Thyroid gland (tissue), 4 donors: ENCODE results near the gene UBQLN2. TPM values are rescaled to one million over a fixed set of nuclear protein-coding genes. Genes with fewer than 3 reads are reported as not detected.

Experiments used
- DNase-seq, 2 donors: peaks; one replicate each; pipeline ENCODE4 v3.0.0-alpha.2; 2019
- H3K27ac ChIP-seq, 3 donors: fragments of 200-600 bp; sonication (generic); 1 replicate in 2 of 3; 2 replicates in 1 of 3; pipeline ENCODE4 v1.5.1; 2016 to 2019; ENCODE audit warnings: mild to moderate bottlenecking in 1 of 3, moderate library complexity in 1 of 3
- H3K27me3 ChIP-seq: fragments of 200-600 bp; sonication (generic); one replicate; pipeline ENCODE4 v1.5.1; 2019
- H3K36me3 ChIP-seq, 2 donors: fragments of 200-600 bp; sonication (generic); one replicate each; pipeline ENCODE4 v1.5.1; 2016 to 2019
- H3K4me1 ChIP-seq, 2 donors: fragments of 200-600 bp; sonication (generic); one replicate each; pipeline ENCODE4 v1.5.1; 2017 to 2019
- H3K4me3 ChIP-seq, 3 donors: fragments of 200-600 bp; sonication (generic); replicated peaks in 1 of 3; 1 replicate in 2 of 3; 2 replicates in 1 of 3; pipeline ENCODE4 v1.5.1; 2016; ENCODE audit warnings: mild to moderate bottlenecking in 1 of 3
- H3K9me3 ChIP-seq: fragments of 200-600 bp; sonication (generic); one replicate; pipeline ENCODE4 v1.5.1; 2017
- CTCF ChIP-seq, 6 experiments: fragments of 200-600 bp in 3 of 6; fragments of 450-650 bp in 3 of 6; sonication (generic) in 3 of 6; IDR thresholded peaks; one replicate each; pipeline ENCODE4 v1.5.1; 2016 to 2019; ENCODE audit warnings: antibody characterized with exemption in 6 of 6, mild to moderate bottlenecking in 2 of 6, inconsistent platforms in 1 of 6, moderate library complexity in 1 of 6
- POLR2A ChIP-seq, 2 donors: fragments of 450-650 bp; IDR thresholded peaks; one replicate each; pipeline ENCODE4 v1.6.1; 2017; ENCODE audit warnings: antibody characterized with exemption in 2 of 2, mild to moderate bottlenecking in 2 of 2, moderate library complexity in 1 of 2
- WGBS, 2 donors: methylation state at CpG; one replicate each; pipeline ENCODE4 v1.1.5; 2017; 5-methylcytosine and 5-hydroxymethylcytosine counted together
- intact Hi-C: fragments of 100-400 bp; cut with DNase I; formaldehyde crosslinking; loops from one replicate; pipeline ENCODE4 v1.15.1; 2023
- total RNA-seq, 4 donors: library from RNA; depleted of rRNA; stranded (reverse); fragments of >200 nt; gene quantifications; one replicate each; pipeline ENCODE4 v1.2.3, GENCODE V29; 2016

The UBQLN2 gene
- total RNA-seq, 4 donors from 2014 or later, result 31.4 to 45.4 (median 40.0) TPM

GRCh38 chrX:56600141-56600540 is 36.7 kb downstream of the UBQLN2 start:
- 96 to 100% methylated on average over 2 of the region's 2 CpGs for WGBS, 2 donors
- intact Hi-C loops, result no loop called here
- Histone ChIP-seq H3K9me3 (no peaks in the 10 kb centered on the region), H3K27ac (no peak overlapping the region), H3K4me1 (no peaks in the 10 kb centered on the region), H3K4me3 (no peak overlapping the region), H3K36me3 (no peaks in the 10 kb centered on the region), H3K27me3 (no peaks in the 10 kb centered on the region)
- DNase-seq, result no peak
- no peak for TF ChIP-seq CTCF (IDR thresholded peaks at IDR 0.05)
- TF ChIP-seq POLR2A (IDR thresholded peaks at IDR 0.05), result no peak

- H3K36me3 ChIP-seq, result no peaks in the 10 kb centered on the region
- no peaks in the 10 kb centered on the region for H3K9me3 ChIP-seq
- H3K4me3 ChIP-seq, result no peak overlapping the region
- TF ChIP-seq POLR2A (IDR thresholded peaks at IDR 0.05) (no peak), CTCF (IDR thresholded peaks at IDR 0.05) (no peak)
- H3K27ac ChIP-seq, result no peak overlapping the region
- no peak for DNase-seq
- 88 to 96% methylated on average over 3 of the region's 3 CpGs for WGBS, 2 donors
- H3K27me3 ChIP-seq, result no peaks in the 10 kb centered on the region
- no peaks in the 10 kb centered on the region for H3K4me1 ChIP-seq
- intact Hi-C loops, result no loop called here
Observed at GRCh38 chrX:56600987-56601386, 37.6 kb downstream of the UBQLN2 start.

- H3K4me1 ChIP-seq, result no peaks in the 10 kb centered on the region
- no peaks in the 10 kb centered on the region for H3K9me3 ChIP-seq
- WGBS, 2 donors, result 92 to 94% methylated on average over 2 of the region's 2 CpGs
- no peak overlapping the region for H3K4me3 ChIP-seq
- H3K27me3 ChIP-seq, result no peaks in the 10 kb centered on the region
- TF ChIP-seq POLR2A (IDR thresholded peaks at IDR 0.05), result no peak
- no peak for TF ChIP-seq CTCF (IDR thresholded peaks at IDR 0.05)
- intact Hi-C loops, result no loop called here
- no peak for DNase-seq
- no peak overlapping the region for H3K27ac ChIP-seq
- no peaks in the 10 kb centered on the region for H3K36me3 ChIP-seq
Observed at GRCh38 chrX:56615282-56615681, 51.9 kb downstream of the UBQLN2 start.

Other genes starting within 250 kb of the UBQLN2 start
- 10 to 100 TPM; 14.7 to 35.7 (median 17.2) TPM for gene NBDY, start 165.6 kb downstream of the UBQLN2 start, total RNA-seq